A549 (cell line): ENCODE measurements around the gene GAS7. TPM values are rescaled to one million over a fixed set of nuclear protein-coding genes. Genes with fewer than 3 reads are reported as not detected.
A peak's percentile ranks its signal among the peaks of the same experiment; 100 is the strongest.

ENCODE experiments used
- ATAC-seq, 2 experiments: fragments of 200-7000 bp in 1 of 2; fragments of >200 bp in 1 of 2; cut with Nextera tagmentation in 1 of 2; cut with Tn5 transposase in 1 of 2; 3 replicates each; pipeline versions ENCODE4 v1.8.0 to v1.9.1; 2018 to 2020; ENCODE audit warnings: mild to moderate bottlenecking in 1 of 2, moderate library complexity in 1 of 2
- CTCF ChIA-PET: fragments of 300-600 bp; sonication (Branson Sonifier 250); formaldehyde crosslinking; extraction: SDS; loops from one replicate; lab custom pipeline; 2021; ENCODE audit warnings: antibody characterized with exemption, inconsistent platforms; lab: Yijun Ruan, JAX
- POLR2A ChIA-PET: fragments of 350-600 bp; formaldehyde crosslinking; extraction: SDS; loops from one replicate; lab custom pipeline; 2021; ENCODE audit warnings: antibody characterized with exemption, inconsistent platforms; lab: Yijun Ruan, JAX
- DNase-seq, 2 experiments: peaks; one replicate each; pipeline versions ENCODE4 v3.0.0 to v3.0.0-alpha.2; 2011 to 2016; ENCODE audit warnings: low read depth in 1 of 2, low spot score in 1 of 2
- FAIRE-seq: peaks from 2 replicates; lab custom pipeline; 2011; peaks lifted over from hg19 to GRCh38; lab: Jason Lieb, UNC
- H3K27ac ChIP-seq, 2 experiments: fragments of >200 bp; sonication (Bioruptor Twin); formaldehyde crosslinking; 3 replicates each; pipeline ENCODE4 v1.5.1; 2016 to 2017
- H3K4me1 ChIP-seq: fragments of >200 bp; sonication (Bioruptor Twin); formaldehyde crosslinking; 3 replicates; pipeline ENCODE4 v1.6.1; 2016
- H3K4me2 ChIP-seq: fragments of >200 bp; sonication (Bioruptor Twin); formaldehyde crosslinking; 3 replicates; pipeline ENCODE4 v1.6.1; 2016
- H3K4me3 ChIP-seq: fragments of >200 bp; sonication (Bioruptor Twin); formaldehyde crosslinking; 3 replicates; pipeline ENCODE4 v1.5.1; 2016
- H3K9me3 ChIP-seq: fragments of >200 bp; sonication (Bioruptor Twin); formaldehyde crosslinking; 3 replicates; pipeline ENCODE4 v1.6.1; 2016
- CBX2 ChIP-seq: fragments of 200-600 bp; sonication (generic); IDR thresholded peaks from 2 replicates; pipeline ENCODE4 v1.6.1; 2016; ENCODE audit warnings: low read depth, mild to moderate bottlenecking, borderline replicate concordance
- CEBPB ChIP-seq, 2 experiments: fragments of >200 bp in 1 of 2; sonication (Bioruptor Twin) in 1 of 2; formaldehyde crosslinking in 1 of 2; IDR thresholded peaks; 2 replicates each; pipeline ENCODE4 v1.6.1; 2012 to 2016
- CHD2 ChIP-seq: fragments of 150-350 bp; IDR thresholded peaks from 2 replicates; pipeline ENCODE4 v1.6.1; 2014; ENCODE audit warnings: low read length; ENCODE audit not compliant: partially characterized antibody
- EHF ChIP-seq: fragments of 250-450 bp; sonication (Bioruptor Pico); IDR thresholded peaks from 2 replicates; pipeline ENCODE4 v1.5.0; 2020; ENCODE audit warnings: mild to moderate bottlenecking
- EHMT2 ChIP-seq: fragments of 200-600 bp; sonication (generic); IDR thresholded peaks from 2 replicates; pipeline ENCODE4 v1.6.1; 2016; ENCODE audit warnings: antibody characterized with exemption, low read depth, mild to moderate bottlenecking, moderate library complexity
- FOSB ChIP-seq: fragments of 250-450 bp; sonication (Bioruptor Pico); IDR thresholded peaks from 2 replicates; pipeline ENCODE4 v1.5.0; 2020; ENCODE audit warnings: mild to moderate bottlenecking, moderate library complexity
- FOSL2 ChIP-seq, 2 experiments: fragments of 450-650 bp in 1 of 2; fragments of >200 bp in 1 of 2; sonication (Bioruptor Twin) in 1 of 2; formaldehyde crosslinking; IDR thresholded peaks; 2 replicates each; pipeline versions ENCODE4 v1.5.0 to v1.6.1; 2016 to 2020; ENCODE audit warnings: mild to moderate bottlenecking in 1 of 2, moderate library complexity in 1 of 2
- HEYL ChIP-seq: fragments of 250-450 bp; sonication (Bioruptor Pico); IDR thresholded peaks from 2 replicates; pipeline ENCODE4 v1.8.0; 2021; ENCODE audit warnings: mild to moderate bottlenecking, moderate library complexity
- HOXA7 ChIP-seq: fragments of 250-450 bp; sonication (Bioruptor Pico); IDR thresholded peaks from 2 replicates; pipeline ENCODE4 v1.5.0; 2020; ENCODE audit warnings: mild to moderate bottlenecking, moderate library complexity
- HOXB13 ChIP-seq: fragments of 250-450 bp; sonication (Bioruptor Pico); IDR thresholded peaks from 2 replicates; pipeline ENCODE4 v1.5.0; 2020; ENCODE audit warnings: low read depth, mild to moderate bottlenecking, moderate library complexity
- JUN ChIP-seq, 2 experiments: fragments of >200 bp; sonication (Bioruptor Twin); formaldehyde crosslinking; IDR thresholded peaks; 2 replicates in 1 of 2; 3 replicates in 1 of 2; pipeline ENCODE4 v1.6.1; 2016 to 2017
- MAFK ChIP-seq: fragments of 450-650 bp; IDR thresholded peaks from 2 replicates; pipeline ENCODE4 v1.6.1; 2014; ENCODE audit not compliant: partially characterized antibody
- MYC ChIP-seq: IDR thresholded peaks from 2 replicates; pipeline ENCODE4 v1.6.1; 2012; ENCODE audit warnings: mild to moderate bottlenecking, inconsistent platforms, low read length, improper control_type of control experiment, borderline replicate concordance
- NR3C1 ChIP-seq: fragments of >200 bp; sonication (Bioruptor Twin); formaldehyde crosslinking; IDR thresholded peaks from 3 replicates; pipeline ENCODE4 v1.6.1; 2017
- RFX5 ChIP-seq: fragments of 450-650 bp; IDR thresholded peaks from 2 replicates; pipeline ENCODE4 v1.7.1; 2014; ENCODE audit warnings: antibody characterized with exemption, mild to moderate bottlenecking, moderate library complexity
- SREBF2 ChIP-seq: fragments of 450-650 bp; IDR thresholded peaks from 2 replicates; pipeline ENCODE4 v1.6.1; 2014; ENCODE audit warnings: mild to moderate bottlenecking, moderate library complexity
- TFCP2L1 ChIP-seq: fragments of 250-450 bp; sonication (Bioruptor Pico); IDR thresholded peaks from 2 replicates; pipeline ENCODE4 v1.5.0; 2021; ENCODE audit warnings: mild to moderate bottlenecking
- TP53 ChIP-seq: fragments of 250-450 bp; sonication (Bioruptor Pico); IDR thresholded peaks from 2 replicates; pipeline ENCODE4 v1.5.0; 2021; ENCODE audit warnings: mild to moderate bottlenecking, moderate library complexity
- ZFP36 ChIP-seq: fragments of 450-650 bp; IDR thresholded peaks from 2 replicates; pipeline ENCODE4 v1.6.1; 2014; ENCODE audit warnings: borderline replicate concordance; ENCODE audit not compliant: partially characterized antibody
- WGBS: methylation state at CpG from one replicate; pipeline ENCODE4 v1.1.6; 2017; ENCODE audit errors: missing lambda C conversion rate; 5-methylcytosine and 5-hydroxymethylcytosine counted together
- polyA plus RNA-seq, 4 experiments: library from polyadenylated mRNA; depleted of rRNA in 3 of 4; stranded (reverse); fragments of >200 nt; fragmentation: RNase III in 1 of 4; extraction: RNeasy Plus Mini Kit Qiagen cat#74134 plus additional on column Dnase treatment in 1 of 4; gene quantifications; 2 replicates in 3 of 4; 3 replicates in 1 of 4; pipeline ENCODE4 v1.2.3, GENCODE V29; 2011 to 2017
- TF ChIP-seq, protein P1 (sequence below): fragments of 250-450 bp; sonication (Bioruptor Pico); IDR thresholded peaks from 2 replicates; pipeline ENCODE4 v1.5.0; 2021; ENCODE audit warnings: mild to moderate bottlenecking, moderate library complexity, borderline replicate concordance
- TF ChIP-seq, protein P2 (sequence below): fragments of 150-350 bp; IDR thresholded peaks from 2 replicates; pipeline ENCODE4 v1.6.1; 2014; ENCODE audit warnings: low read depth, mild to moderate bottlenecking, low read length
- TF ChIP-seq, protein P3 (sequence below): fragments of >200 bp; sonication (Bioruptor Twin); formaldehyde crosslinking; IDR thresholded peaks from 3 replicates; pipeline ENCODE4 v1.6.1; 2016

The GAS7 gene
- polyA plus RNA-seq, 2 of the 4 experiments (the other 2 are of a cell fraction), result 1.3 to 1.5 TPM

DNA sequence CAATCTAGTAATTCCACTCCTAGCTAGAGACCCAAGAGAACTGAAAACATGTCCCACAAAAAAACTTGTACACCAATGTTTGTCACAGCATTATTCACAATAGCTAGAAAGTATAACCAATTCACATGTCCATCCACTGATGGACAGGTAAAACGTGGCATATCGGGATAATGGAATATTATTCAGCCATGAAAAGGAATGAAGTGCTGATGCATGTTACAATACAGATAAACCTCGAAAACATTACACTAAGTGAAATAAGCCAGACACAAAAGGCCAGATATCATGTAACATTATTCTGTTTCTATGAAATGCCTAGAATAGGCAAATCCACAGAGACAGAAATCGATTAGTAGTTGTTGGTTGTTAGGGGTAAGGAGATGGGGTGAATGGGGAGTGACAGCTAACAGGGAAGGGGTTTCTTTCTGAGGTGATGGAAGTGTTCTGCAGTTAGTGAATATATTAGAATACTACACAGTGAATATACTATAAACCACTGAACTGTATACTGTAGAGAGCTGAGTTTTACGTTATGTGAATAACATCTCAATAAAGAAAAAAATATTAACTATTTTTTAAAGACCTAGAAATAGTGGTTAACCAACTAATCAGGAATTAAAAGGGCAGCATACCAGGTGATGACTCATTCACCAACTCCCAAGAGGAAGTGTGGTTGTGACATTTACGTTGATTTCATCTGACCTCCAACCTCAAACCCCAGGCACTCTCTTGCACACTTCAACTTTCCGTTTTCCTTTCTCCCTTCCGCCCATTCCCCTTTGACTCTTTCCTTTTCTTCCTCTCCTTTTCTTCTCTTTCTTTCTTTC is 48.6 kb downstream of the GAS7 start:
- Histone ChIP-seq H3K4me1 (0 out of 3 replicates have a peak, but pooled peaks cover 6% of the 10 kb centered on the region), H3K4me3 (no peak overlapping the region), H3K27ac (no peak overlapping the region), H3K9me3 (no peaks in the 10 kb centered on the region), H3K4me2 (peak overlapping the region; percentile 46; the same call in 2 of the 3 replicates)
- CTCF ChIA-PET, result interaction anchor here (1.2 kb wide), 1 partner anchor 163 kb away, joined by 3 read pairs; no protein-coding TSS in a partner anchor
- FAIRE-seq (peak; percentile 43), ATAC-seq (no peak), DNase-seq (peak in 1 of 2 experiments; percentile 35)
- POLR2A ChIA-PET, result no interaction called here
- WGBS, result 32% methylated on average over 8 of the region's 8 CpGs
- TF ChIP-seq, protein P1, sequence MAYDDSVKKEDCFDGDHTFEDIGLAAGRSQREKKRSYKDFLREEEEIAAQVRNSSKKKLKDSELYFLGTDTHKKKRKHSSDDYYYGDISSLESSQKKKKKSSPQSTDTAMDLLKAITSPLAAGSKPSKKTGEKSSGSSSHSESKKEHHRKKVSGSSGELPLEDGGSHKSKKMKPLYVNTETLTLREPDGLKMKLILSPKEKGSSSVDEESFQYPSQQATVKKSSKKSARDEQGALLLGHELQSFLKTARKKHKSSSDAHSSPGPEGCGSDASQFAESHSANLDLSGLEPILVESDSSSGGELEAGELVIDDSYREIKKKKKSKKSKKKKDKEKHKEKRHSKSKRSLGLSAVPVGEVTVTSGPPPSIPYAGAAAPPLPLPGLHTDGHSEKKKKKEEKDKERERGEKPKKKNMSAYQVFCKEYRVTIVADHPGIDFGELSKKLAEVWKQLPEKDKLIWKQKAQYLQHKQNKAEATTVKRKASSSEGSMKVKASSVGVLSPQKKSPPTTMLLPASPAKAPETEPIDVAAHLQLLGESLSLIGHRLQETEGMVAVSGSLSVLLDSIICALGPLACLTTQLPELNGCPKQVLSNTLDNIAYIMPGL (CRISPR knock-in tag), result no peak
- TF ChIP-seq FOSL2 (IDR thresholded peaks at IDR 0.05) (no peak), FOSL2 (CRISPR knock-in tag; IDR thresholded peaks at IDR 0.05) (peak; percentile 71; the same call in 1 of the 2 replicates)

DNA sequence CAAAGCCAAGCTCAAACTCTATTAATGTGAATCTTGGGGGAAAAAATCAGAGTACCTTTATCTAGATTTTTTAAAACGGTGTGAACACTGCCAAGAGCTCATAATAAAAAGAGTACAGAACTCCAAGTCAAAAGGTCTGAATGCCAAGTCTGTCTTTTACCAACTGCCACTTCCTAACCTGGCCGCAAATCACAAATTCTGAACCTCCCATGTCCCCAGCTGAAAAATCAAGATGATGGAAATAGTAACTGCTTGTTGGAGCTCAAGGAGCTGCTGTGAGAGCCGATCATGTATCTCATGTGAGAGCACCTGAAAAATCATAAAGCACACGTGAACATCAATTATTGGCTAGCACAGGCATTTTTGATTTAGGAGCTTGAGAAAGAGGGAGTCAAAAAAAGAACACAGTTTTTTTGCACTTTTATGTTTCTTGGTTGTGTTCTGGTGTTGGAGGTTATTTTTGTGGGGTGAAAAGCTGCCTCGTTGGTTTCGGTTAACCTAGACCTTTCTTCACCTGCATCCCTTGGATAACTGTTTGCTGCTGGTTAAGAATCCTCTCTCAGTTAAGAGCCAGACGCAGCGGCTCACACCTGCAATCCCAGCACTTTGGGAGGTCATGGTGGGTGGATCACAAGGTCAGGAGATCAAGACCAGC is 50.5 kb downstream of the GAS7 start:
- Histone ChIP-seq H3K4me2 (no peak overlapping the region), H3K4me1 (0 out of 3 replicates have a peak, but pooled peaks cover 6% of the 10 kb centered on the region), H3K9me3 (no peaks in the 10 kb centered on the region), H3K4me3 (no peak overlapping the region), H3K27ac (no peak overlapping the region)
- CTCF ChIA-PET, result interaction anchor here (0.9 to 1.2 kb wide), 2 partner anchors 14 to 160 kb away, joined by 3 read pairs; no protein-coding TSS in a partner anchor
- no peak for ATAC-seq
- no peak for FAIRE-seq
- POLR2A ChIA-PET, result no interaction called here
- 63% methylated on average over 8 of the region's 8 CpGs for WGBS
- DNase-seq, result no peak
- TF ChIP-seq MAFK (no peak), RFX5 (no peak), CEBPB (IDR thresholded peaks at IDR 0.05) (no peak), HOXA7 (CRISPR knock-in tag) (no peak), MYC (no peak), EHF (CRISPR knock-in tag) (no peak), EHMT2 (no peak), HOXB13 (no peak), HEYL (CRISPR knock-in tag) (no peak), TFCP2L1 (no peak), SREBF2 (no peak), JUN (IDR thresholded peaks at IDR 0.05) (no peak), FOSB (CRISPR knock-in tag) (no peak), TP53 (CRISPR knock-in tag) (no peak), NR3C1 (no peak), ZFP36 (no peak), CBX2 (no peak), CHD2 (no peak)
- TF ChIP-seq, protein P2, sequence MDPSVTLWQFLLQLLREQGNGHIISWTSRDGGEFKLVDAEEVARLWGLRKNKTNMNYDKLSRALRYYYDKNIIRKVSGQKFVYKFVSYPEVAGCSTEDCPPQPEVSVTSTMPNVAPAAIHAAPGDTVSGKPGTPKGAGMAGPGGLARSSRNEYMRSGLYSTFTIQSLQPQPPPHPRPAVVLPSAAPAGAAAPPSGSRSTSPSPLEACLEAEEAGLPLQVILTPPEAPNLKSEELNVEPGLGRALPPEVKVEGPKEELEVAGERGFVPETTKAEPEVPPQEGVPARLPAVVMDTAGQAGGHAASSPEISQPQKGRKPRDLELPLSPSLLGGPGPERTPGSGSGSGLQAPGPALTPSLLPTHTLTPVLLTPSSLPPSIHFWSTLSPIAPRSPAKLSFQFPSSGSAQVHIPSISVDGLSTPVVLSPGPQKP, result no peak
- TF ChIP-seq, protein P3, sequence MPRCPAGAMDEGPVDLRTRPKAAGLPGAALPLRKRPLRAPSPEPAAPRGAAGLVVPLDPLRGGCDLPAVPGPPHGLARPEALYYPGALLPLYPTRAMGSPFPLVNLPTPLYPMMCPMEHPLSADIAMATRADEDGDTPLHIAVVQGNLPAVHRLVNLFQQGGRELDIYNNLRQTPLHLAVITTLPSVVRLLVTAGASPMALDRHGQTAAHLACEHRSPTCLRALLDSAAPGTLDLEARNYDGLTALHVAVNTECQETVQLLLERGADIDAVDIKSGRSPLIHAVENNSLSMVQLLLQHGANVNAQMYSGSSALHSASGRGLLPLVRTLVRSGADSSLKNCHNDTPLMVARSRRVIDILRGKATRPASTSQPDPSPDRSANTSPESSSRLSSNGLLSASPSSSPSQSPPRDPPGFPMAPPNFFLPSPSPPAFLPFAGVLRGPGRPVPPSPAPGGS, result no peak
